Activated T-helper 17 cell treated with anti-CD3 and anti-CD28 coated beads, Interleukin-2, amount 50 U/mL, for 72 hours (primary cell): ENCODE results near the gene CTDSPL. TPM values are rescaled to one million over a fixed set of nuclear protein-coding genes. Genes with fewer than 3 reads are reported as not detected.

Experiments used
- total RNA-seq, 2 donors: library from RNA; stranded (reverse); gene quantifications; one replicate each; pipeline ENCODE4 v1.2.3, GENCODE V29; 2022

The CTDSPL gene
- total RNA-seq, 2 donors from 2014 or later, result 1.5 to 2.3 TPM

Other genes starting within 250 kb of the CTDSPL start
- 10 to 100 TPM; 12.7 to 13.4 TPM for gene VILL, start 128.9 kb downstream of the CTDSPL start, total RNA-seq
- gene PLCD1, start 167.8 kb downstream of the CTDSPL start, total RNA-seq, result 10 to 100 TPM; 17.7 to 24.4 TPM
- gene DLEC1, start 177.3 kb downstream of the CTDSPL start, total RNA-seq, result 1 to 10 TPM; 1.2 to 2.0 TPM